ENCODE data around the gene KRTAP9-6.

GRCh38 chr17:41304091-41304490 is 38.9 kb downstream of the KRTAP9-6 start:
- no peak for TF ChIP-seq GATA3 (IDR thresholded peaks at IDR 0.05; ENCODE audit: low read depth, low read length)
- no peak for TF ChIP-seq GATA2 (IDR thresholded peaks at IDR 0.05; ENCODE audit: low read depth, low read length)

Data from SH-SY5Y (cell line).